H1 (cell line): ENCODE measurements around the gene TBC1D22A. TPM values are rescaled to one million over a fixed set of nuclear protein-coding genes. Genes with fewer than 3 reads are reported as not detected.

Experiments
- CTCF ChIA-PET: fragments of 300-600 bp; sonication (Branson Sonifier 250); formaldehyde crosslinking; loops from one replicate; lab custom pipeline; 2021; ENCODE audit not compliant: partially characterized antibody; lab: Charles Lee
- POLR2A ChIA-PET: fragments of 300-600 bp; sonication (Branson Sonifier 250); formaldehyde crosslinking; loops from one replicate; lab custom pipeline; 2021; ENCODE audit warnings: inconsistent platforms; ENCODE audit not compliant: partially characterized antibody; lab: Charles Lee
- DNase-seq, 2 experiments: peaks; one replicate each; pipeline versions ENCODE4 v3.0.0 to v3.0.0-alpha.2; 2010 to 2022; ENCODE audit warnings: low spot score in 2 of 2, low read depth in 1 of 2, mixed read lengths in 1 of 2
- FAIRE-seq: peaks from 2 replicates; lab custom pipeline; 2011; peaks lifted over from hg19 to GRCh38; lab: Jason Lieb, UNC
- H2AFZ ChIP-seq: 2 replicates; pipeline ENCODE4 v1.8.1; 2012; ENCODE audit warnings: low read length, inconsistent platforms
- H2AK5ac ChIP-seq: 2 replicates; pipeline ENCODE4 v1.6.1; 2013; ENCODE audit warnings: low read depth, low read length
- H2BK120ac ChIP-seq: replicated peaks from 2 replicates; pipeline ENCODE3; 2013; ENCODE audit warnings: low read depth, low read length, inconsistent platforms
- H2BK12ac ChIP-seq: 2 replicates; pipeline ENCODE4 v1.6.1; 2013; ENCODE audit warnings: low read depth, low read length
- H2BK15ac ChIP-seq: 2 replicates; pipeline ENCODE4 v1.6.1; 2013; ENCODE audit warnings: low read length
- H2BK20ac ChIP-seq: 2 replicates; pipeline ENCODE4 v1.6.1; 2013; ENCODE audit warnings: low read length
- H2BK5ac ChIP-seq: 2 replicates; pipeline ENCODE4 v1.6.1; 2013; ENCODE audit warnings: low read depth, low read length
- H3K14ac ChIP-seq: 2 replicates; pipeline ENCODE4 v1.6.1; 2013; ENCODE audit warnings: inconsistent platforms; ENCODE audit not compliant: insufficient read length
- H3K18ac ChIP-seq: 2 replicates; pipeline ENCODE4 v1.6.1; 2013; ENCODE audit warnings: low read length; ENCODE audit errors: extremely low read depth
- H3K23ac ChIP-seq: 2 replicates; pipeline ENCODE4 v1.6.1; 2013; ENCODE audit warnings: inconsistent platforms; ENCODE audit not compliant: insufficient read length
- H3K23me2 ChIP-seq: 2 replicates; pipeline ENCODE4 v1.6.1; 2013; ENCODE audit warnings: low read depth, low read length
- H3K27ac ChIP-seq: 2 replicates; pipeline ENCODE4 v1.6.1; 2011; ENCODE audit warnings: low read depth, low read length, inconsistent platforms
- H3K27me3 ChIP-seq, 4 experiments: replicated peaks in 1 of 4; 1 replicate in 1 of 4; 2 replicates in 3 of 4; pipeline versions ENCODE4 v1.6.1 to v1.8.1; 2011 to 2013; ENCODE audit warnings: low read length in 3 of 4, mild to moderate bottlenecking in 3 of 4, inconsistent platforms in 2 of 4, mixed read lengths in 2 of 4, moderate library complexity in 1 of 4; ENCODE audit not compliant: control insufficient read depth in 3 of 4, insufficient read depth in 3 of 4; ENCODE audit errors: extremely low read depth in 1 of 4
- H3K36me3 ChIP-seq, 4 experiments: 2 replicates each; pipeline versions ENCODE4 v1.6.1 to v1.8.1; 2011 to 2013; ENCODE audit warnings: mild to moderate bottlenecking in 4 of 4, low read length in 3 of 4, moderate library complexity in 2 of 4, control low read depth in 1 of 4, inconsistent platforms in 1 of 4; ENCODE audit not compliant: insufficient read depth in 4 of 4, control insufficient read depth in 2 of 4
- H3K4ac ChIP-seq: replicated peaks from 2 replicates; pipeline ENCODE3; 2013; ENCODE audit warnings: low read length, low read depth, mixed read lengths, inconsistent platforms; ENCODE audit not compliant: insufficient read length
- H3K4me1 ChIP-seq, 4 experiments: replicated peaks in 1 of 4; 1 replicate in 1 of 4; 2 replicates in 3 of 4; pipeline versions ENCODE4 v1.6.1 to v1.8.1; 2011 to 2013; ENCODE audit warnings: low read length in 3 of 4, inconsistent platforms in 2 of 4, mixed read lengths in 1 of 4; ENCODE audit not compliant: insufficient read depth in 4 of 4, control insufficient read depth in 3 of 4
- H3K4me2 ChIP-seq, 2 experiments: 2 replicates each; pipeline versions ENCODE4 v1.6.1 to v1.8.1; 2011 to 2013; ENCODE audit warnings: low read depth in 2 of 2, low read length in 2 of 2, control low read depth in 1 of 2, inconsistent platforms in 1 of 2, mild to moderate bottlenecking in 1 of 2; ENCODE audit not compliant: insufficient read depth in 1 of 2
- H3K4me3 ChIP-seq, 4 experiments: fragments of 200-600, 300-600 bp in 1 of 4; sonication (generic), shearing (Covaris generic), sonication (Bioruptor Twin) in 1 of 4; 2 replicates each; pipeline versions ENCODE4 v1.5.1 to v1.8.1; 2011 to 2016; ENCODE audit warnings: low read length in 4 of 4, low read depth in 3 of 4, control low read depth in 2 of 4, inconsistent platforms in 2 of 4, mild to moderate bottlenecking in 2 of 4, mixed read lengths in 1 of 4, moderate library complexity in 1 of 4; ENCODE audit not compliant: insufficient read depth in 2 of 4; ENCODE audit errors: extremely low read depth in 1 of 4
- H3K56ac ChIP-seq: replicated peaks from 2 replicates; pipeline ENCODE3; 2013; ENCODE audit warnings: low read depth, mild to moderate bottlenecking, mixed read lengths, low read length, inconsistent platforms; ENCODE audit not compliant: insufficient read length
- H3K79me1 ChIP-seq: 2 replicates; pipeline ENCODE4 v1.6.1; 2013; ENCODE audit warnings: low read depth, low read length, control low read depth
- H3K79me2 ChIP-seq, 2 experiments: 2 replicates each; pipeline versions ENCODE4 v1.6.1 to v1.8.1; 2012 to 2013; ENCODE audit warnings: low read length in 2 of 2, mild to moderate bottlenecking in 2 of 2, inconsistent platforms in 1 of 2; ENCODE audit not compliant: insufficient read depth in 2 of 2, control insufficient read depth in 1 of 2
- H3K9ac ChIP-seq, 4 experiments: replicated peaks in 1 of 4; 1 replicate in 1 of 4; 2 replicates in 3 of 4; pipeline versions ENCODE4 v1.6.1 to v1.8.1; 2011 to 2013; ENCODE audit warnings: low read depth in 3 of 4, low read length in 3 of 4, control low read depth in 2 of 4, mild to moderate bottlenecking in 2 of 4, moderate library complexity in 2 of 4, inconsistent platforms in 1 of 4; ENCODE audit errors: extremely low read depth in 1 of 4
- H3K9me3 ChIP-seq, 2 experiments: 2 replicates each; pipeline versions ENCODE4 v1.6.1 to v1.8.1; 2012 to 2013; ENCODE audit warnings: mild to moderate bottlenecking in 2 of 2, moderate library complexity in 2 of 2, control low read depth in 1 of 2, inconsistent platforms in 1 of 2, low read depth in 1 of 2, low read length in 1 of 2, mixed read lengths in 1 of 2; ENCODE audit not compliant: insufficient read depth in 2 of 2
- H4K20me1 ChIP-seq, 2 experiments: replicated peaks in 1 of 2; 2 replicates each; pipeline versions ENCODE3 to v1.8.1; 2011 to 2013; ENCODE audit warnings: inconsistent platforms in 2 of 2, low read length in 2 of 2, mild to moderate bottlenecking in 1 of 2; ENCODE audit not compliant: insufficient read depth in 2 of 2, control insufficient read depth in 1 of 2
- H4K5ac ChIP-seq: 2 replicates; pipeline ENCODE4 v1.6.1; 2013; ENCODE audit warnings: low read length, low read depth, mixed read lengths, inconsistent platforms; ENCODE audit not compliant: insufficient read length
- H4K8ac ChIP-seq: 2 replicates; pipeline ENCODE4 v1.8.0; 2013; ENCODE audit warnings: mild to moderate bottlenecking, moderate library complexity, low read length, inconsistent platforms; ENCODE audit not compliant: insufficient read depth; ENCODE audit errors: extremely low read depth
- H4K91ac ChIP-seq: replicated peaks from 2 replicates; pipeline ENCODE3; 2013; ENCODE audit warnings: low read length, mixed read lengths, inconsistent platforms; ENCODE audit not compliant: insufficient read length
- MAFK ChIP-seq: IDR thresholded peaks from 2 replicates; pipeline ENCODE4 v1.6.1; 2012; ENCODE audit warnings: low read depth, mild to moderate bottlenecking, improper control_type of control experiment, low read length
- SP2 ChIP-seq: IDR thresholded peaks from 2 replicates; pipeline ENCODE4 v1.6.1; 2012; ENCODE audit warnings: mild to moderate bottlenecking, low read length, inconsistent platforms
- USF2 ChIP-seq: IDR thresholded peaks from 2 replicates; pipeline ENCODE4 v1.6.1; 2011; ENCODE audit warnings: low read length, improper control_type of control experiment
- WGBS, 2 experiments: shearing (Covaris generic) in 1 of 2; methylation state at CpG; one replicate each; pipeline versions ENCODE4 v1.1.6 to v1.1.7; 2013 to 2015; ENCODE audit warnings: low lambda C conversion rate in 2 of 2, mixed read lengths in 2 of 2, inconsistent platforms in 1 of 2, low coverage in 1 of 2, missing lambda C conversion rate in 1 of 2; ENCODE audit not compliant: insufficient replicate concordance in 2 of 2, insufficient coverage in 1 of 2, insufficient read length in 1 of 2; ENCODE audit errors: extremely low coverage in 1 of 2, missing lambda C conversion rate in 1 of 2; 5-methylcytosine and 5-hydroxymethylcytosine counted together
- polyA plus RNA-seq, 7 experiments: library from polyadenylated mRNA; depleted of rRNA in 3 of 7; stranded (reverse) in 5 of 7; unstranded in 2 of 7; fragments of >200 nt in 5 of 7; fragments of 200-250 nt in 2 of 7; gene quantifications; 1 replicate in 5 of 7; 2 replicates in 1 of 7; 4 replicates in 1 of 7; pipeline versions ENCODE4 v1.2.1 to v1.2.3, GENCODE V29; 2011 to 2013; ENCODE audit warnings: missing spikeins in 2 of 7, mixed read lengths in 2 of 7
- total RNA-seq: library from RNA; stranded (reverse); fragmentation: NEBNext Ultra II Directional; extraction: Animal tissue kit (Norgen Biotek cat#: 25700); gene quantifications from 2 replicates; pipeline ENCODE4 v1.2.1, GENCODE V29; 2021

TBC1D22A gene
- total and polyA plus RNA-seq, 2 of the 8 experiments (the other 6 are each of a cell fraction or from before 2014, with no cell fraction given) = 11.9 to 18.4 TPM

- Histone ChIP-seq H4K20me1 (peaks cover 0 to 5% of the 10 kb centered on the region in 2 experiments), H3K27ac (no peak overlapping the region), H3K79me2 (peaks cover 0 to 3% of the 10 kb centered on the region in 2 experiments; a peak in 1 of 4 replicates), H3K4ac (no peak overlapping the region), H3K4me3 (no peak overlapping the region), H3K27me3 (no peaks in the 10 kb centered on the region), H2BK15ac (no peak overlapping the region), H4K5ac (no peak overlapping the region), H3K4me1 (no peaks in the 10 kb centered on the region; a peak in 1 of 7 replicates), H2BK12ac (no peak overlapping the region), H4K91ac (no peak overlapping the region), H3K23me2 (no peaks in the 10 kb centered on the region), H3K9ac (no peak overlapping the region), H2AFZ (no peak overlapping the region), H2BK5ac (no peak overlapping the region), H2AK5ac (no peak overlapping the region), H3K79me1 (peaks cover 4% of the 10 kb centered on the region; the same call in 1 of the 2 replicates), H3K23ac (no peak overlapping the region), H4K8ac (no peak overlapping the region; the same call in 1 of the 2 replicates), H3K18ac (no peak overlapping the region), H2BK120ac (no peak overlapping the region), H2BK20ac (no peak overlapping the region), H3K4me2 (no peak overlapping the region), H3K36me3 (no peaks in the 10 kb centered on the region), H3K14ac (no peak overlapping the region), H3K56ac (no peak overlapping the region), H3K9me3 (no peaks in the 10 kb centered on the region)
- 95 to 100% methylated on average over 2 to 5 of the region's 5 CpGs for WGBS, 2 experiments
- DNase-seq = no peak
- ChIA-PET POLR2A (no interaction called here), CTCF (no interaction called here)
- TF ChIP-seq SP2 = no peak
- no peak for TF ChIP-seq USF2
- TF ChIP-seq MAFK = no peak
- no peak for FAIRE-seq
Measured at GRCh38 chr22:47068626-47068996, 306.2 kb downstream of the TBC1D22A start.
